Muscle layer of duodenum (tissue), 2 donors: ENCODE results near the gene GARNL3.

Experiments used
- H3K27ac ChIP-seq: one replicate; pipeline ENCODE4 v1.7.0; 2013; ENCODE audit warnings: mild to moderate bottlenecking, low read length
- H3K27me3 ChIP-seq: one replicate; pipeline ENCODE4 v1.7.0; 2013; ENCODE audit warnings: low read depth, mild to moderate bottlenecking, control low read depth, low read length
- H3K36me3 ChIP-seq, 2 donors: one replicate each; pipeline ENCODE4 v1.7.0; 2013; ENCODE audit warnings: low read length in 2 of 2, control low read depth in 1 of 2, mild to moderate bottlenecking in 1 of 2; ENCODE audit not compliant: insufficient read depth in 2 of 2, control insufficient read depth in 1 of 2
- H3K4me1 ChIP-seq, 2 donors: one replicate each; pipeline ENCODE4 v1.7.0; 2013; ENCODE audit warnings: low read length in 2 of 2, mild to moderate bottlenecking in 2 of 2, control low read depth in 1 of 2, moderate library complexity in 1 of 2; ENCODE audit not compliant: insufficient read depth in 2 of 2, control insufficient read depth in 1 of 2
- H3K4me3 ChIP-seq, 2 donors: one replicate each; pipeline ENCODE4 v1.7.0; 2013; ENCODE audit warnings: low read length in 2 of 2, low read depth in 1 of 2, mild to moderate bottlenecking in 1 of 2
- H3K9me3 ChIP-seq, 2 donors: one replicate each; pipeline ENCODE4 v1.7.0; 2013; ENCODE audit warnings: low read length in 2 of 2, control low read depth in 1 of 2, mild to moderate bottlenecking in 1 of 2; ENCODE audit not compliant: control insufficient read depth in 1 of 2
- donor health status: healthy.

Gene GARNL3

GRCh38 chr9:127241354-127241753, 23.2 kb upstream of the GARNL3 start:
- H3K9me3 ChIP-seq, result no peaks in the 10 kb centered on the region
- peaks cover 5 to 7% of the 10 kb centered on the region in 2 donors for H3K4me1 ChIP-seq
- no peak overlapping the region for H3K4me3 ChIP-seq
- H3K27me3 ChIP-seq, result no peaks in the 10 kb centered on the region
- H3K36me3 ChIP-seq, result peaks cover 0 to 4% of the 10 kb centered on the region in 2 donors
- H3K27ac ChIP-seq, result no peak overlapping the region

GRCh38 chr9:127244609-127245601, 19.7 kb upstream of the GARNL3 start:
- Histone ChIP-seq H3K36me3 (no peaks in the 10 kb centered on the region), H3K27ac (no peak overlapping the region), H3K4me1 (peaks cover 5 to 7% of the 10 kb centered on the region in 2 donors), H3K27me3 (no peaks in the 10 kb centered on the region), H3K4me3 (peak overlapping the region; percentile 78 to 79), H3K9me3 (no peaks in the 10 kb centered on the region)

DNA sequence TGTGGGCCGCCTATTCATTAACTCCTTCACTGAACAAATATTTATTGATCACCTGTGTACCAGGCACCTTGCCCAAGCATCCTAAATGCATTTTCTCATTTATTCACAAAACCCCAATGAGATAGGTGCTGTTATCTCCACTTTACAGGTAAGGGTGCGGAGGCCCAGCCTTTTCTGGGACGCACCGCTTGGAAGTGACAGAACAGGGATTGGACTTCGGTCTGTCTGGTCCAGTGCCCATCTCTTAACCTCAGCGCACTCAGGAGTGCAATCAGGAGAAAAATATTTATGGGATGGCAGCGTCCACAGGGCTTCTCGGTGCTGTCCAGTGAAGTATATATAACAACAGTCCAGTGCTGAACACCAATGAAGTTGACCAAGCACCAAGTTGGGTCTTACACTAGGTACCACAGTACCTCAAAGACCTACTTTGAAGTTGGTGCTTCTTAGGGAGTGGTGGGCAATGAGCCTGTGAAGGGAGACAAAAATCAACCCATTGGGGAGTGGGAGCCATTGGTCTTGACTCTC, 18.9 kb upstream of the GARNL3 start:
- Histone ChIP-seq H3K36me3 (no peaks in the 10 kb centered on the region), H3K27me3 (no peaks in the 10 kb centered on the region), H3K27ac (no peak overlapping the region), H3K4me1 (peaks cover 5 to 7% of the 10 kb centered on the region in 2 donors), H3K4me3 (peak overlapping the region; percentile 78 to 79), H3K9me3 (no peaks in the 10 kb centered on the region)

DNA sequence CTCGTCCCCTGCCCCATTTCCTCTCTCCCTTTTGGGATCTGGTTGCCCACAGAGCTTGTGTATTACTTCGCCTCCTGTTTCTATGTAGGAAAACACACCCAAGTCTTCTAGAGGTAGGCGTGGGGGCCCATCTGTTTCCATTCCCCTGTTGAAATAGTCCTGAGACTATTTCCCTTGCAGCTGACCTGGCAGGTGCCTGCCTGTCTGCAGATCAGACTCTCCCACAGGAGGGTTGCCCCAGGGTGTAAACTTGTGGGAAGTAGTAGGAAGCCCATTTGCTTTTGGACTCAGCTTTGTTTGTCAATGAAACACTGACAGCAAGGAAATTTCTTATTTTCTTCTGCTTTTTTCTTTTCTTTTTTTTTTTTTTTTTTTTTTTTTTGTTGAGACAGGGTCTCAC, 16.3 kb upstream of the GARNL3 start:
- Histone ChIP-seq H3K4me3 (no peak overlapping the region), H3K27me3 (no peaks in the 10 kb centered on the region), H3K27ac (no peak overlapping the region), H3K9me3 (no peaks in the 10 kb centered on the region), H3K4me1 (peaks cover 5 to 14% of the 10 kb centered on the region in 2 donors), H3K36me3 (peaks cover 0 to 4% of the 10 kb centered on the region in 2 donors)

- no peak overlapping the region for H3K4me3 ChIP-seq
- H3K27ac ChIP-seq, result no peak overlapping the region
- H3K36me3 ChIP-seq, result peaks cover 0 to 4% of the 10 kb centered on the region in 2 donors
- no peaks in the 10 kb centered on the region for H3K27me3 ChIP-seq
- no peaks in the 10 kb centered on the region for H3K9me3 ChIP-seq
- peaks cover 5 to 14% of the 10 kb centered on the region in 2 donors for H3K4me1 ChIP-seq
These were observed 14.7 kb upstream of the GARNL3 start for GRCh38 chr9:127249877-127250276.

DNA sequence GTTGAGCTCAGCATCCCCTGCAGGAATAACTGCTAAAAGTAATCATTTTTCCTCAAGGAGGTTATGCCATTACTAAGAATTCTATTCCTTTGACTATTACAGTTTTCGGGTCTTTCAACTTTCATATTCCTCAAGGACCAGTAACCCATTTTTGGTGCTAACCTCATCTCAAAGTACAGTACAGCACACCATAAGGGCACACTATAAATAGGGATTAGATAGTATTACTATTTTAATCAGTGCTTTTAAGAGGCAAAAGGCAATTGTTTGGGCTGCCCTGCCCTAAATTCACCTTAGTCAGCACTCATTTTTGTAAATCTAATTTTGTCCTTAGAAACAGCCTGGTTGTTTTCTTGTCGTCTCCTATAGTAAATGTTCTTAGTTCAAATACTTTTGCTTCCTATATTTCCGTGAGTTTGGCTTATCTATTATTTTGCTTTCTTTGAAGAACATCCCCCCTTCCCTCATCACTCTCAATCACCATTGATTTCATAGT, 13.6 kb upstream of the GARNL3 start:
- no peak overlapping the region for H3K27ac ChIP-seq

DNA sequence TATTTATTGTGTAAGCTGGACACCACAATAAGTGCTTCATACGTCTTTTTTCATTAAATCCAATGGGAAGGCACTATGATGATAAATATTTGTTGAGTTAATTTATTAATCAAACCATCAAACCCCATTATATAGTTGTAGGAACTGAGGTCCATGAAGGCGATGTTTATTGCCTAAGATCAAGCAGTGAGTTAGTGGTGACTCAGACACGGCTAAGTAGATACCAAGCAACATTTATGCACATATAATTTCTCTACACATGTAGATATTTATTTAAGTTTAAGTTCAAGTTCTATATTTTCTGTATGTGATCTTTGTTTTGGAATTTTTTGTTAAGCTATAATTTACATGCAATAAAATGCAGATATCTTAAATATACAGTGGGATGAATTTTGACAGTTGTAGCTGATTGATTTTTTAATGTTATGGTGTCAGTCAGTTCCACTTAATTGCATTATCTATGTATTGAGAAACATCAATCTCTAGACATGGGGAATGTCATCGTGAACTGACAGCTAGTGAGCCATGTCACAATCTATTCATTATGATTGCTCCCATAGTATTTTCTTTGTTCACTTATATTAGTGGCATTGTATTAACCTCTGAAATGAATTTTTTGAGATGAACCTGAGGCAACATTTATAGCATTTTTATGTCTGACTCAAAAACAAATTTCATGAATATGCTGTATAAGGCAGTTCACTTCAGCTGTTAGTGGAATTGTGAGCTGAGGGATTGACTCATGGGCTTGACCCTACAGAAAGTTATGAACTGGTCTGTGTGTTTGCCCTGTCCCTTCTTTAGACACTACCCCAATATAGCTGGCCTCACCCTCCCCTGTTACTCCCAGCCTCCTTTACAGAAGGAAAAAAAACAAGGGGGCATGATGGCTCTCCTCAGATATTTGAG, 11.9 kb upstream of the GARNL3 start:
- no peak overlapping the region for H3K27ac ChIP-seq
- no peaks in the 10 kb centered on the region for H3K27me3 ChIP-seq
- H3K4me1 ChIP-seq, result peaks cover 0 to 6% of the 10 kb centered on the region in 2 donors
- H3K4me3 ChIP-seq, result no peak overlapping the region
- H3K36me3 ChIP-seq, result peaks cover 0 to 4% of the 10 kb centered on the region in 2 donors
- no peaks in the 10 kb centered on the region for H3K9me3 ChIP-seq

More for the DNA sequence above, 13.6 kb upstream of the GARNL3 start:
- Histone ChIP-seq H3K36me3 (peaks cover 0 to 4% of the 10 kb centered on the region in 2 donors), H3K4me3 (no peak overlapping the region), H3K9me3 (no peaks in the 10 kb centered on the region), H3K27me3 (no peaks in the 10 kb centered on the region), H3K4me1 (peaks cover under 1 to 6% of the 10 kb centered on the region in 2 donors)

DNA sequence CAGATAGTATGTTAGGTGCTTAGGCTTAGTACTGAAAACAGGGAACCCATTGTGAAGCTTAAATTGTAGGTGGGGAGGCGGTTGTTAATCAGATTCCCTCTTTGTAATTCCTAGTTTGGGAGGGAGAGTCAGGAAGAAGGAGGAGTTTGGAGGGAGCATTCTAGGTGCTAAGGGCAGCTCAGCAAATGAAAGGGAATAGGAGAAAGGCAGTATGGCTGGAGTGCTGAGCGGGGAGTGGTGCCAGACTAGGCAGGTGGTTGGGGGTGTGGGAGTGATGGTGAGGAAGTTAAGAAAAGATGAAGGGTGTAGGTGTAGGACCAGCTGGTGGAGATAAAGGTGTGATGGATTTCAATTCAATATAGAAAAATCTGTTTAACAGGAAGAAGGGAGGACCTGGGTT, 11.1 kb upstream of the GARNL3 start:
- Histone ChIP-seq H3K4me1 (peaks cover 0 to 6% of the 10 kb centered on the region in 2 donors), H3K9me3 (no peaks in the 10 kb centered on the region), H3K27me3 (no peaks in the 10 kb centered on the region), H3K27ac (no peak overlapping the region), H3K4me3 (no peak overlapping the region), H3K36me3 (peaks cover 0 to 4% of the 10 kb centered on the region in 2 donors)

GRCh38 chr9:127255692-127256091, 8.9 kb upstream of the GARNL3 start:
- Histone ChIP-seq H3K9me3 (no peaks in the 10 kb centered on the region), H3K27ac (no peak overlapping the region), H3K27me3 (no peaks in the 10 kb centered on the region), H3K36me3 (peaks cover 0 to 4% of the 10 kb centered on the region in 2 donors), H3K4me3 (no peak overlapping the region), H3K4me1 (peaks cover 5 to 6% of the 10 kb centered on the region in 2 donors)

- Histone ChIP-seq H3K4me1 (peaks cover 3 to 5% of the 10 kb centered on the region in 2 donors), H3K27ac (no peak overlapping the region), H3K36me3 (peaks cover 0 to 4% of the 10 kb centered on the region in 2 donors), H3K27me3 (no peaks in the 10 kb centered on the region), H3K4me3 (no peak overlapping the region), H3K9me3 (no peaks in the 10 kb centered on the region)
These were observed 8.2 kb upstream of the GARNL3 start for GRCh38 chr9:127256324-127256723.
